ENCODE data around the gene MYG1. TPM values are rescaled to one million over a fixed set of nuclear protein-coding genes. Genes with fewer than 3 reads are reported as not detected.

Gene MYG1
- total RNA-seq, 1 experiment from 2014 or later: 82.5 TPM

- no peaks in the 10 kb centered on the region for H4K20me1 ChIP-seq (ENCODE audit: insufficient read depth)
- ChIA-PET CTCF (no interaction called here), POLR2A (ENCODE audit: unreplicated experiment) (no interaction called here)
- H3K36me3 ChIP-seq (ENCODE audit: low read depth): no peaks in the 10 kb centered on the region
- H2AFZ ChIP-seq: 0 out of 2 replicates have a peak overlapping the region, but pooled peaks have one; percentile 12
- H3K4me1 ChIP-seq (replicated peaks; ENCODE audit: insufficient read depth): peaks cover 11% of the 10 kb centered on the region
- no peak overlapping the region; the same call in 1 of the 2 replicates for H3K4me2 ChIP-seq
- 0 out of 2 replicates have a peak overlapping the region, but pooled peaks have one; percentile 23 for H3K27ac ChIP-seq
- no peaks in the 10 kb centered on the region for H3K27me3 ChIP-seq (ENCODE audit: insufficient read depth, low read depth)
- peaks cover 11% of the 10 kb centered on the region; the same call in 1 of the 2 replicates for H3F3A ChIP-seq (ENCODE audit: insufficient read depth, low read depth)
- intact Hi-C loops (cut with micrococcal nuclease; ENCODE audit: unreplicated experiment): no loop called here
- no TSS peak for BruUV-seq (replicated peaks)
- peak in 1 of 2 experiments; percentile 57 for DNase-seq
- no peak overlapping the region for H3K4me3 ChIP-seq
- H3K9me2 ChIP-seq (ENCODE audit: insufficient read depth): no peaks in the 10 kb centered on the region
- TF ChIP-seq CTCF (conservative IDR thresholded peaks at IDR 0.05) (no peak), EZH2 (IDR thresholded peaks at IDR 0.05; ENCODE audit: low read depth) (no peak)
- H3K9me3 ChIP-seq (ENCODE audit: insufficient read depth, low read depth): no peaks in the 10 kb centered on the region
- H3K79me2 ChIP-seq (ENCODE audit: low read depth): peaks cover 20% of the 10 kb centered on the region
Observed at GRCh38 chr12:53265783-53266182, 33.7 kb upstream of the MYG1 start.

- no peak for TF ChIP-seq CTCF (conservative IDR thresholded peaks at IDR 0.05)
- Histone ChIP-seq H3F3A (ENCODE audit: insufficient read depth, low read depth) (peaks cover 11% of the 10 kb centered on the region; the same call in 1 of the 2 replicates), H3K79me2 (ENCODE audit: low read depth) (peaks cover 20% of the 10 kb centered on the region), H2AFZ (peak overlapping the region; percentile 95), H3K9me2 (ENCODE audit: insufficient read depth) (no peaks in the 10 kb centered on the region), H3K36me3 (ENCODE audit: low read depth) (no peaks in the 10 kb centered on the region), H3K4me1 (replicated peaks; ENCODE audit: insufficient read depth) (peaks cover 11% of the 10 kb centered on the region), H3K27me3 (ENCODE audit: insufficient read depth, low read depth) (no peaks in the 10 kb centered on the region), H3K27ac (no peak overlapping the region), H3K4me2 (peak overlapping the region; percentile 96), H3K4me3 (peak overlapping the region; percentile 85), H4K20me1 (ENCODE audit: insufficient read depth) (no peaks in the 10 kb centered on the region), H3K9me3 (ENCODE audit: insufficient read depth, low read depth) (no peaks in the 10 kb centered on the region)
- BruUV-seq (replicated peaks): no TSS peak
- ChIA-PET POLR2A (ENCODE audit: unreplicated experiment) (interaction anchor here (0.6 to 0.8 kb wide), 3 partner anchors 47 to 758 kb away, joined by 4 to 56 read pairs (median 26); no protein-coding TSS in a partner anchor), CTCF (interaction anchor here (1.2 to 1.9 kb wide), 3 partner anchors 16 to 54 kb away, joined by 4 to 7 read pairs (median 7); a partner anchor contains a TSS)
- no peak for DNase-seq
- intact Hi-C loops (cut with micrococcal nuclease; ENCODE audit: unreplicated experiment): no loop called here
Observed at GRCh38 chr12:53267306-53267998, 32.0 kb upstream of the MYG1 start.

DNA sequence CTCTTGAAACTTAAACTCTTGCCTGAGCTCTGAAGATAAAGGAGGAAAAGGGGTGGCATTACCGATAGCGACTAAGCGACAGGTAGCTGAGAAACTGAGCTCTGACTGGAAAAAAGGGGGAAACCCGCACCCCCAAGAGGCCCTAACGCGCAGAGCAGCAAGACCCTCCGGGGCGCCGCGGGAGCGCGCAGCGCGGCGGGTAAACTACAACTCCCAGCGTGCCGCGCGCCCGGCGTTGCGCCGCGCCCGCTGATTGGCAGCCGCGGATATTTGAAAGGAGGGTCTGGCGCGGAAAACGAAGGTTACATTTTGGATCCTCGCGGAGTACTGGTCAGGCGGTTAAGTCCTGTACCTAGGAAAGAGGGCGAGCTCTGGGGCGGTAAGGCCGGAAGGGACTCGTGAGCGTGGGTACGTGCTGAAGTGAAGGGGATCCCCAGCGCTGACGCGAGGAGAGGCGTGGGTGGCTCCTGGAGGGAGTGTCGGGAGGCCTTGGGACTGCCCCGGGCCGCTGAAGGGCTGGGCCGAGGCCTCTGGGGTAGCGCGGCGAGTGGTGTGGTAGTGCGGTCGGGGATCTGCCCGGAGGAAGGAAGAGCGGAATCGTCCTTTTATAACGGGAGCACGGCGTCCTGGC, 31.4 kb upstream of the MYG1 start, which contains the start of gene ESPL1:
TSS of gene ESPL1 (plus strand) at position 301 of the 631 bp plus-strand sequence. CDS start 468 bp downstream, outside the sequence.
- Histone ChIP-seq H3K4me1 (replicated peaks; ENCODE audit: insufficient read depth) (peaks cover 11% of the 10 kb centered on the region), H3K4me3 (peak within 1 kb of the TSS; percentile 85), H4K20me1 (ENCODE audit: insufficient read depth) (no peaks in the 10 kb centered on the region), H3K79me2 (ENCODE audit: low read depth) (peaks cover 20% of the 10 kb centered on the region), H3K9me2 (ENCODE audit: insufficient read depth) (no peaks in the 10 kb centered on the region), H3K9me3 (ENCODE audit: insufficient read depth, low read depth) (no peaks in the 10 kb centered on the region), H3K4me2 (peak within 1 kb of the TSS; percentile 96), H2AFZ (peak within 1 kb of the TSS; percentile 95), H3K27me3 (ENCODE audit: insufficient read depth, low read depth) (no peaks in the 10 kb centered on the region), H3K36me3 (ENCODE audit: low read depth) (no peaks in the 10 kb centered on the region), H3K27ac (no peak within 1 kb of the TSS), H3F3A (ENCODE audit: insufficient read depth, low read depth) (peaks cover 11% of the 10 kb centered on the region; the same call in 1 of the 2 replicates)
- TF ChIP-seq EZH2 (IDR thresholded peaks at IDR 0.05; ENCODE audit: low read depth): no peak
- BruUV-seq (replicated peaks): no TSS peak
- intact Hi-C loops (cut with micrococcal nuclease; ENCODE audit: unreplicated experiment): loop anchor here (1.0 kb wide), 1 partner anchor 55 kb away; no protein-coding TSS in a partner anchor
- POLR2A ChIA-PET (ENCODE audit: unreplicated experiment): interaction anchor here (0.6 to 0.8 kb wide), 4 partner anchors 48 to 758 kb away, joined by 4 to 56 read pairs (median 16); no protein-coding TSS in a partner anchor
- DNase-seq: peak; percentile 63 to 73
- CTCF ChIA-PET: interaction anchor here (0.5 to 1.9 kb wide), 4 partner anchors 16 to 225 kb away, joined by 3 to 7 read pairs (median 6); a partner anchor contains a TSS
